ENCODE data around the gene SLC22A17. TPM values are rescaled to one million over a fixed set of nuclear protein-coding genes. Genes with fewer than 3 reads are reported as not detected.

The SLC22A17 gene
- total and polyA plus RNA-seq, 7 donors: 0.60 to 38.8 (median 18.1) TPM

- no peak for DNase-seq
- no peak overlapping the region for H3K4me3 ChIP-seq
- intact Hi-C loops (cut with DNase I): no loop called here
Measured at GRCh38 chr14:23297611-23298277, 54.9 kb downstream of the SLC22A17 start.

GRCh38 chr14:23297096-23297495 lies 55.6 kb downstream of the SLC22A17 start:
- peaks cover 0 to 24% (median 19%) of the 10 kb centered on the region in 4 donors for H3K4me1 ChIP-seq
- no peak overlapping the region for H3K27ac ChIP-seq
- TF ChIP-seq POLR2AphosphoS5 (IDR thresholded peaks at IDR 0.05): no peak
- TF ChIP-seq CTCF (IDR thresholded peaks at IDR 0.05): no peak
- TF ChIP-seq POLR2A (IDR thresholded peaks at IDR 0.05): no peak
- WGBS, 2 donors: 90 to 91% methylated on average over 7 of the region's 7 CpGs
- H3K9me3 ChIP-seq: no peaks in the 10 kb centered on the region
- H3K36me3 ChIP-seq: peaks cover 0 to 21% (median 0%) of the 10 kb centered on the region in 4 donors
- no peaks in the 10 kb centered on the region for H3K27me3 ChIP-seq
- no peak overlapping the region for H3K4me3 ChIP-seq
- DNase-seq: no peak
- intact Hi-C loops (cut with DNase I): no loop called here

More at GRCh38 chr14:23297611-23298277, 54.9 kb downstream of the SLC22A17 start:
- WGBS, 2 donors: 95 to 97% methylated on average over 7 of the region's 7 CpGs
- no peaks in the 10 kb centered on the region for H3K9me3 ChIP-seq
- no peaks in the 10 kb centered on the region for H3K27me3 ChIP-seq
- TF ChIP-seq POLR2AphosphoS5 (IDR thresholded peaks at IDR 0.05) (no peak), POLR2A (IDR thresholded peaks at IDR 0.05) (no peak), EP300 (IDR thresholded peaks at IDR 0.05) (no peak), CTCF (IDR thresholded peaks at IDR 0.05) (no peak)
- H3K27ac ChIP-seq: peak overlapping the region in 1 of 4 donors; percentile 99
- peaks cover 0 to 21% (median 0%) of the 10 kb centered on the region in 4 donors for H3K36me3 ChIP-seq
- H3K4me1 ChIP-seq: peaks cover 0 to 28% (median 21%) of the 10 kb centered on the region in 4 donors

Small RNAs within 50 kb of the gene (small RNA-seq; reads per million reads assigned to genes)
- 0 reads per million in 3 donors for gene MIR208A

Other genes with a start within 250 kb of the SLC22A17 start
- under 1 TPM in 1 of 4 donors, not detected in 3; 0.27 TPM for gene CIROP, start 247.9 kb downstream of the SLC22A17 start, total RNA-seq
- gene CIROP, start 247.9 kb downstream of the SLC22A17 start, polyA plus RNA-seq: not detected
- gene CEBPE, start 233.6 kb downstream of the SLC22A17 start, total RNA-seq: under 1 TPM in 1 of 4 donors, not detected in 3; 0.68 TPM
- under 1 TPM in 1 of 3 donors, not detected in 2; 0.28 TPM for gene CEBPE, start 233.6 kb downstream of the SLC22A17 start, polyA plus RNA-seq
- 10 to 100 TPM in 3 of 4 donors, 1 to 10 TPM in 1; 9.9 to 19.7 (median 14.1) TPM for gene SLC7A8, start 169.2 kb downstream of the SLC22A17 start, total RNA-seq
- 10 to 100 TPM in 2 of 3 donors, 1 to 10 TPM in 1; 5.5 to 24.7 (median 13.2) TPM for gene SLC7A8, start 169.2 kb downstream of the SLC22A17 start, polyA plus RNA-seq
- gene RNF212B, start 115.0 kb downstream of the SLC22A17 start, total RNA-seq: not detected
- not detected for gene RNF212B, start 115.0 kb downstream of the SLC22A17 start, polyA plus RNA-seq
- gene HOMEZ, start 66.8 kb downstream of the SLC22A17 start, total RNA-seq: 10 to 100 TPM in 1 of 4 donors, 1 to 10 TPM in 3; 5.4 to 10.5 (median 6.1) TPM
- gene HOMEZ, start 66.8 kb downstream of the SLC22A17 start, polyA plus RNA-seq: 10 to 100 TPM in 1 of 3 donors, 1 to 10 TPM in 2; 6.0 to 12.0 (median 6.5) TPM
- gene PPP1R3E, start 50.0 kb downstream of the SLC22A17 start, total RNA-seq: 10 to 100 TPM in 1 of 4 donors, 1 to 10 TPM in 3; 4.5 to 10.7 (median 8.9) TPM
- gene PPP1R3E, start 50.0 kb downstream of the SLC22A17 start, polyA plus RNA-seq: 10 to 100 TPM in 1 of 3 donors, 1 to 10 TPM in 2; 2.5 to 12.9 (median 3.6) TPM
- 100 to 1,000 TPM in 2 of 4 donors, 10 to 100 TPM in 2; 75.9 to 118 (median 101) TPM for gene BCL2L2, start 46.1 kb downstream of the SLC22A17 start, total RNA-seq
- 10 to 100 TPM; 57.0 to 63.3 (median 61.9) TPM for gene BCL2L2, start 46.1 kb downstream of the SLC22A17 start, polyA plus RNA-seq
- gene PABPN1, start 31.4 kb downstream of the SLC22A17 start, total RNA-seq: 10 to 100 TPM; 38.3 to 71.5 (median 48.3) TPM
- 100 to 1,000 TPM in 1 of 3 donors, 10 to 100 TPM in 2; 69.1 to 137 (median 76.3) TPM for gene PABPN1, start 31.4 kb downstream of the SLC22A17 start, polyA plus RNA-seq
- 10 to 100 TPM in 3 of 4 donors, 1 to 10 TPM in 1; 10.0 to 19.9 (median 11.5) TPM for gene EFS, start 12.3 kb upstream of the SLC22A17 start, total RNA-seq
- 1 to 10 TPM in 2 of 3 donors, under 1 TPM in 1; 0.46 to 3.0 (median 2.9) TPM for gene EFS, start 12.3 kb upstream of the SLC22A17 start, polyA plus RNA-seq
- not detected for gene IL25, start 19.9 kb upstream of the SLC22A17 start, total RNA-seq
- not detected for gene IL25, start 19.9 kb upstream of the SLC22A17 start, polyA plus RNA-seq
- 1 to 10 TPM; 1.8 to 4.6 (median 3.8) TPM for gene CMTM5, start 24.2 kb upstream of the SLC22A17 start, total RNA-seq
- 1 to 10 TPM in 1 of 3 donors, not detected in 2; 1.2 TPM for gene CMTM5, start 24.2 kb upstream of the SLC22A17 start, polyA plus RNA-seq
- not detected for gene MYH6, start 55.4 kb upstream of the SLC22A17 start, total RNA-seq
- gene MYH6, start 55.4 kb upstream of the SLC22A17 start, polyA plus RNA-seq: 1 to 10 TPM; 1.5 to 4.9 (median 3.0) TPM
- under 1 TPM in 2 of 4 donors, not detected in 2; under 0.01 to 0.14 TPM for gene MYH7, start 82.8 kb upstream of the SLC22A17 start, total RNA-seq
- gene MYH7, start 82.8 kb upstream of the SLC22A17 start, polyA plus RNA-seq: 10 to 100 TPM in 1 of 3 donors, 1 to 10 TPM in 1, under 1 TPM in 1; 0.28 to 11.6 (median 3.6) TPM
- gene NGDN, start 116.8 kb upstream of the SLC22A17 start, total RNA-seq: 10 to 100 TPM; 23.3 to 46.2 (median 42.7) TPM
- gene NGDN, start 116.8 kb upstream of the SLC22A17 start, polyA plus RNA-seq: 10 to 100 TPM; 28.2 to 39.6 (median 28.7) TPM
- 1 to 10 TPM in 2 of 4 donors, under 1 TPM in 2; 0.33 to 1.9 (median 0.98) TPM for gene ZFHX2, start 198.9 kb upstream of the SLC22A17 start, total RNA-seq
- under 1 TPM in 2 of 3 donors, not detected in 1; under 0.01 to 0.57 TPM for gene ZFHX2, start 198.9 kb upstream of the SLC22A17 start, polyA plus RNA-seq
- gene THTPA, start 203.4 kb upstream of the SLC22A17 start, total RNA-seq: 10 to 100 TPM in 3 of 4 donors, 1 to 10 TPM in 1; 8.9 to 30.6 (median 19.4) TPM
- gene THTPA, start 203.4 kb upstream of the SLC22A17 start, polyA plus RNA-seq: 10 to 100 TPM; 19.2 to 35.4 (median 22.0) TPM
- 10 to 100 TPM; 16.4 to 37.1 (median 26.3) TPM for gene AP1G2, start 214.9 kb upstream of the SLC22A17 start, total RNA-seq
- 100 to 1,000 TPM in 1 of 3 donors, 10 to 100 TPM in 2; 33.0 to 124 (median 41.6) TPM for gene AP1G2, start 214.9 kb upstream of the SLC22A17 start, polyA plus RNA-seq
- 1 to 10 TPM in 3 of 4 donors, under 1 TPM in 1; 0.82 to 3.0 (median 2.1) TPM for gene JPH4, start 225.9 kb upstream of the SLC22A17 start, total RNA-seq
- gene JPH4, start 225.9 kb upstream of the SLC22A17 start, polyA plus RNA-seq: 1 to 10 TPM in 1 of 3 donors, under 1 TPM in 1, not detected in 1; 0.60 to 1.5 TPM

Measured in sigmoid colon (tissue), 7 donors.